CD4-positive, alpha-beta T cell treated with Interleukin-15 for 4 hours (primary cell): ENCODE measurements around the gene PXMP2.
A peak's percentile ranks its signal among the peaks of the same experiment; 100 is the strongest.
"Not testable (repeated sequence)": the region's sequence is repeated elsewhere in the genome, so short reads cannot be mapped to it uniquely, and the experiment has no call there.

ENCODE experiments used
- DNase-seq: peaks from one replicate; pipeline ENCODE4 v3.0.0-alpha.2; 2020; ENCODE audit warnings: low spot score

The PXMP2 gene

DNA sequence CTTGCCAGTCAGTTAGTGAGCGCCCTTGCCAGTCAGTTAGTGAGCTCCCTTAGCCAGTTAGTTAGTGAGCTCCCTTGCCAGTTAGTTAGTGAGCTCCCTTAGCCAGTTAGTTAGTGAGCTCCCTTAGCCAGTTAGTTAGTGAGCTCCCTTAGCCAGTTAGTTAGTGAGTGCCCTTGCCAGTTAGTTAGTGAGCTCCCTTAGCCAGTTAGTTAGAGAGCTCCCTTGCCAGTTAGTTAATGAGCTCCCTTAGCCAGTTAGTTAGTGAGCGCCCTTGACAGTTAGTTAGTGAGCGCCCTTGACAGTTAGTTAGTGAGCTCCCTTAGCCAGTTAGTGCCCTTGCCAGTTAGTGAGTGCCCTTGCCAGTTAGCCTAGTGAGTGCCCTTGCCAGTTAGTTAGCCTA is 7.5 kb downstream of the PXMP2 start:
- not testable (repeated sequence) for DNase-seq

DNA sequence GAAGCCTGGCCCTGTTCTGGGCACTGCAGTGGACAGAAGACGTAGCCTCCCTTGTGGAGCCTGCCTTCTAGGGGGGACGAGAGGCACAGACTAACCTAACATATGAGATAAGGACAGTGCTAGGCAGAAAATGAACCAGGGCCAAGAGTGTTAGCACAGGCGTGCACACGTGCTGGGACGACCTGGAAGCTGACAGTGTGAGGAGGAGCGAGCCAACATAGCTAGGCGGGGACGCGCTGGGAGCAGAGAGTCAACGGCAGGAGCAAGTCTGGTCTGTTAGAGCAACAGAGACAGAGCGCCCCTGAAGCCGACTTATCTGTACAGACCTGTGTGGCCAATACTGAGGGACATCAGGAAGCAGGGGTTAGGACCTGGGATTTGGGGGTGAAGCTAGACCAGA is 8.0 kb downstream of the PXMP2 start:
- DNase-seq, result no peak

DNA sequence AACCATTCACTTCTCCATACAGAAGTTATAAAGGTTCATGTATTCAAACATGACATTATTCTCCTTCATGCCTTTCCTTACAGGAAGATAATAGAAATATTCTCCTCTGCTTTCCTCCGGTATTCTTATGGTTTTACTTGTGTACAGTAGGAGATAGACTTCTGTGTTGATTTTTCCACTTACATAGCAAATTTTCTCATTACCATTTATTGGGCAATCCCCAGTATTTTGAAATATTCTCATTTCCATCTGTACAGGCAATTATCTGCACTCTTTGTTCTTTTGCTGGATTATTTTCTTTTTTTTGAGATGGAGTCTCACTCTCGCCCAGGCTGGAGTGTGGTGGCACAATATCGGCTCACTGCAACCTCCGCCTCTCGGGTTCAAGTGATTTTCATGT is 11.0 kb downstream of the PXMP2 start:
- no peak for DNase-seq

DNA sequence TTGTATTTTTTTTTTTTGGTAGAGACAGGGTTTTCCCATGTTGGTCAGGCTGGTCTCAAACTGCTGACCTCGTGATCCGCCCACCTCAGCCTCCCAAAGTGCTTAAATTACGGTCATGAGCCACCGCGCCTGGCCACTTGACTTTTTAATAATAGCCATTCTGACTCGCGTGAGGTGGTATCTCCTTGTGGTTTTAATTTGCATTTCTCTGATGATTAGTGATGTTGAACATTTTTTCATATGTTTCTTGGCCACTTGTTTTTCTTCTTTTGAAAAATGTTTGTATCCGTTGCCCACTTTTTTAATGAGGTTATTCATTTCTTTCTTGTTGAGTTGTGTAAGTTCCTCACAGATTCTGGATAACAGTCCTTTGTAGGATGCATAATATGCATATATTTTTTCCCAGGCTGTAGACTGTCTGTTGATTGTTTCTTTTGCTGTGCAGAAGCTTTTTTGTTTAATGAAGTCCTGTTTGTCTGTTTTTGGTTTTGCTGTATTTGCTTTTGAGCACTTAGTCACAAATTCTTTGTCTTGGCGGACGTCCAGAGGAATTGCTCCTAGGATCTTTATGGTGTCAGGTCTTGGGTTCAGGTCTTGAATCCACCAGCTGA is 12.9 kb downstream of the PXMP2 start:
- DNase-seq, result no peak

DNA sequence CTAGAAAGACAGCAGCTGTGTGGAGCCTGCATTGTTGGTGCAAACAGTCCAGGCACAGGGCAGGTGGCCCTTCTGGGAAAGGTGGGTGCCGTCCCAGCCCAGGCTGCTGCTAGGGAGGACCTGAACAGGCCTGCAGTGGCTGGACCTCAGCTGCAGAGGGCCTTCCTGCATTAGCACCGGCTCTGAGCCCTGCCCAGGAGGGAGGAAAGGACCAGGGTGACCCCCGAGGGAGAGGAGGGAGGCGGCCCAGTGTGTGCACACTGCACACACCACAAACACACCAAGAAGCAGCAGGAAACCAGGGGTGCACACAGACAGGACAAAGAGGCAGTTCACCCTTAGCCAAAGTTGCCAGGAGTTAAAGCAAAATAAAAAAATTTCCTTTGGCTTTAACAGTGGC is 15.3 kb downstream of the PXMP2 start:
- DNase-seq, result no peak

DNA sequence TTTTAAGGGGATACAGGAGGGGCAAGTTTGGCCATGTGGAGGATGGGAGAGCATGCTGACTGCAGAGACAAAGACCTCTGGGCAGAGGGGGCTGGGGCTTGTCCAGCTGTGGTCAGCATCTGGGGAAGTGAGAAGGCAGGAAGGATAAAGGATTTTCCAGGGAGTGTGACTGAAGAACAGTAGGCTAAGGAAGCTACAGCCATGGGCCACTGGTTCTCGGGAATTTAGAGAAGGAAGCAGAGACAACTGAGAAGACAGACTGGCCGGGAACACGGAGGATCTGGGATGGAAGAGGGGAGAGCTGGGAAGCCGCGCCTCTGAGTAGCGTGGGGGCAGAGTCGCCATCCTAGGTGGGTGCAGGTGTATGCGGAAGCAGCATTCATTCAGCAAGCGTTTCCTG is 16.3 kb downstream of the PXMP2 start:
- DNase-seq, result no peak

DNA sequence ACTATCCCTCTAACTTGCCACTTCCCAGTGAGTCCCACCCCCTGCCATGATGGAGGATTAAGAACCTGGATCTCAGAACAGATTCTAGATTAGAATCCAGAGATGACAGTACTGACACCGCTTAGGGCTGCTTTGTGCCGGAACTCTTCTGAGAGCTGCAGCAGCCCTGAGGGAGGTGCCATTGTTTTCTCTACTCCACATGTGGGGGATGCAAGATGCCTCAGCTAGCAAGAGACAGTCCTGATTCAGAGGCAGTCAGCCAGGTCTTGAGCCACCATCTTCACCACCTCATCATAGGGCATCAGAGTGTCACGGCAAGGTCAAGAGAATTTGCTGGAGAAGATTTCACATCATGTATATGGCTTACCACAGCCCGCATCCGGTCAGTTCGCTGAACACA is 19.9 kb downstream of the PXMP2 start:
- no peak for DNase-seq

DNA sequence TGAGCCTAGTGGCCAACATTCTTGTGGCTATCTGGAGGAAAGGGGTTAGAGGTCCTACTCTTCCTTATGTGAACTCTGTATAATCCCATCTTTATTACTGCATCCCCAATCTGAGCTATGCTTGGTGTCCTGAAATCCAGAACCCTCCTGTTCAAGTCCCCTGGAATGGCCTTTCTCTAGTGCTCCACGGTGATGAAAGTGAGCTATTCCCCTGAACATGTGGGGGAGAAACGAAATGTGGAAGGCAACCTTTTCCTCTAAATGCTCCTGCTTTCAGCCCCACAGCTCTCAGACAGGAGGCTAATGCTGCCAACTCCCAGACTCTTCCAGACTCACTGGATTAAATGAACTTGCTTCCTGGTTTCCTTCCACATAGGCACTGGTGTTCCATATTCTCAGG is 20.8 kb downstream of the PXMP2 start:
- DNase-seq, result no peak

DNA sequence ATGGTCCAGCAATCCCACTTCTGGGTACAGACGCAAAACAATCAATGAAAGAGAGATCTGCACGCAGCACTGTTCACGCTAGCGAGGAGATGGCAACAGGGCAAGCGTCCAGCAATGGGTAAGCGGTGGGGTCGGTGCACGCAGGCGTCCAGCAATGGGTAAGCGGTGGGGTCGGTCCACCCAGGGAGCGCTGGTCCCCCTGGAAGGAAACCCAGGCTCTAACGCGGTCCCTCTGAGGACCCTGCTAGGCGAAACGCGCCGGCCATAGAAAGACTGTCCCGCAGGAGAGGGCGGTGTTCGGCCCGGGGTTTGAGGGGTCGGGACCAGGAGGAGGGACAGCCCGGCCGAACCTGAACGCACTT is 22.6 kb downstream of the PXMP2 start:
- DNase-seq, result no peak

DNA sequence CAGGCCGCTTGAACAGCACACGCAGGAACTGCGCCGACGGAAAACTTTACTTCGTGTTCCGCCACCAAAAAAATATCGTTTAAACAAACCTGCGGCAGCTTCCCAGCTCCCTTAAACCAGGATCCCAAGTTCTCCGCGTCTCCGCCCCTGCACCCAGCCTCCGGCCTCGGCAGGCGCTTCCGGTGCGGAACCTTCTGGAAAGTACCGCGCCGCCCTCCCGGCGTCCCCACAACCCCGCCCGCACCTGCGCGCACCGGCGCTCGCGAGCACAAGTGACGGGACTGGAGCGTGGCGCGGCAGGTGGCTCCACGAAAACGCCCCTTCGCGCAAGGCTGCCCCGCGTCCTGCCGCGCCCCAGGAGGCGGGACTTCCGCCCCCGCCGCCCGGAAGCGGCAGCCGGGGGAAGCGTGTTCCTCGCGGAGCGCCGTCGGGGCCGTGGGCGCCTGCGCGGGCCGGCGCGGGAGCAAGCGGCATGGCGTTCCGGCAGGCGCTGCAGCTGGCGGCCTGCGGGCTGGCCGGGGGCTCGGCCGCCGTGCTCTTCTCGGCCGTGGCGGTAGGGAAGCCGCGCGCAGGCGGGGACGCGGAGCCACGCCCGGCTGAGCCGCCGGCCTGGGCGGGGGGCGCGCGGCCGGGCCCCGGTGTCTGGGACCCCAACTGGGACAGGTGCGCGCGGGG is 23.2 kb downstream of the PXMP2 start, which contains the start of gene PGAM5:
Gene PGAM5, plus strand, starts transcription at position 438 of the 675 bp plus-strand sequence. Its CDS starts 35 bp downstream, at position 473.
- DNase-seq, result peak; percentile 92

DNA sequence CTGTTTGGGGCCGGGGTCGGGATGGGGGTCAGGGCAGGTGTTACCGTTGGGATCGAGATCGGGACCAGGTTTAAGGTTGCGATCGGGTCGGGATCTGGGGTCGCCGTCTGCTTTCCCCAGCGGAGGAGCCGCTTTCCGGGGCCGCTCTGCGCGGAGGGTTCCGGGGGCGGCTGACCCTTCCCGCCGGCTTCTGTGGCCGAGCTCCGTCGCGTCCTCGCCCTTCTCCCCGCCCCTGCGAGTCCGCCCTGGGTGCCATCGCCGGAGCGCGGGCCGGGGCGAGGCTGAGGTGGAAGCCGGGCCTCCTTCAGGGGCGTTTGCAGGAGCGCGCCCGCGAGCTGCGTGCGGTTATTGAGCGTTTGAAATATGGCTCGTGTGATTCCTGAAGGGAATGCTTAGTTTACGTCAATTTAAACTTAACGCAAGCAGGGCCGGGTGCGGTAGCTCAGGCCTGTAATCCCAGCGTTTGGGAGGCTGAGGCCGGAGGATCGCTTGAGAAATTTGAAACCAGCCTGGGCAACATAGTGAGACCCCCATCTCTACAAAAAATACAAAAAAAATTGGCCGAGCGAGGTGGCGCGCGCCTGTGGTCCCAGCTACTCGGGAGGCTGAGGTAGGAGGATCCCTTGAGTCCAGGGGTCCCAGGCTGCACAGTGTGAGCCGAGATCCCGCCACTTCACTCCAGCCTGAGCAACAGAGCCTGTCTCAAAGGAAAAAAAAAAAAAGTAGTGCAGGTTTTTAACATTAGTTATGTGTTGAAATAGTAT is 23.9 kb downstream of the PXMP2 start:
- DNase-seq, result no peak

DNA sequence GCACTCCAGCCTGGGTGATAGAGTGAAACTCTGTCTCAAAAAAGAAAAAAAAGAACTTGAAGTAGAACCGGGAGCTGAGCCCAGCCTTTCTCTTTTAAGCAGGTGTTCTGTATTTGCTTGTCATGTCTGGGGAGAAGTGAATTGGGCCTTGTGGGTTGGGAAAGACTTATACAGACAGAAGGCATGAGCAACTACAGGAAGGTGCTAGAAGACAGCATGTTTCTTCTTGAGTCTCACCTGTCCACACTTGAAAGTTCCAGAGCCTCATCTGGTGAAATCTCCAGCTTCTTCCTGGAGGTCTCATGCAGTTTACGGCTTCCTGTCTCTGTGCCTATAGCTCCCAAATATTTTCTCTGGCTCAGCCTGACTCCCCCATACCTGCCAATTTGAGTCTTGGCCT is 25.7 kb downstream of the PXMP2 start:
- no peak for DNase-seq

DNA sequence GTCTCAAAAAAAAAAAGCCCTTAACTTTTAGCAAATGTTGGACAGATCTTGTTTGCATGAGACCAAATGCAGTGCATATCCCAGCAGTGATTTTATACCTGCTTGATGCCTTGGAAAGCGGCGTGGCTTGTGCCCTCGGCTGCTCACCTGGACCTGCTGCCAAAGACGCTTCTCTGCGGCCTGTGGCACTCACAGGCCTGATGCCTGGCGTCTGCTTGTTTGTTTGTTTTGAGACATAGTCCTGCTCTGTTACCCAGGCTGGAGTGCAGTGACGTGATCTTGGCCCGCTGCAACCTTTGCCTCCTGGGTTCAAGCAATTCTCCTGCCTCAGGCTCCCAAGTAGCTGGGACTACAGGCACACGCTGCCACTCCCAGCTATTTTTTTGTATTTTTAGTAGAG is 28.5 kb downstream of the PXMP2 start:
- DNase-seq, result no peak

DNA sequence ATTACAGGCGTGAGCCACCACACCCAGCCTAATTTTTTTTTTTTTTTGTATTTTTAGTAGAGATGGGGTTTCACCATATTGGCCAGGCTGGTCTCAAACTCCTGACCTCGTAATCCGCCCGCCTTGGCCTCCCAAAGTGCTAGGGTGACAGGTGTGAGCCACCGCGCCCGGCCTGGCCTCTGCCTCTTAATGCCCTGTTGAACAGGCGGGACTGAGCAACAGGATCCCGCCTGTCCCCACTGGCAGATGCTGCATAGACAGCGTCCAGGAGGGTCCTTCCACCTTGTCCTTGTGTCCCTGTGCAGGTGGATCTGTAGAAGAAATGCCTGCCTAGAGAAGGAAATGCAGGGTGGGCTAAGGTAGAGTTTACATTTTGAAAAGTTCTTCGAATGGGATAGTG is 29.0 kb downstream of the PXMP2 start:
- no peak for DNase-seq

DNA sequence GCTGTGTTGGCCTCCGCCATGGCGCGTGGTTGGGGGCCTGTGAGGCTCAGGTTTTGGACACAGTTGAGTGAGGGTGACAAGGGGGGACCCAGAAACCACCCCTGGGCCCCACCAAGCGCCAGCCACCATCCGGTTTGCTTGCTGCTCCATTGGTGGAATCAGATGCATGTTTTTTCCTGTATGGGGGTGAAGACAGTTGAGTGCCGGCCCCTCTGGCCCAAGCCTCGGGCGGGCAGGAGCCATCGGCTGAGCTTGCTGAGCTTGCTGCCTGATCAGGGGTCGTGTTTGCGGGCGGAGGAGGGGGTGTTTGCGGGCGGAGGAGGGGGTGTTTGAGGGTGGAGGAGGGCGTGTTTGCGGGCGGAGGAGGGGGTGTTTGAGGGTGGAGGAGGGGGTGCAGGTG is 29.6 kb downstream of the PXMP2 start:
- no peak for DNase-seq

DNA sequence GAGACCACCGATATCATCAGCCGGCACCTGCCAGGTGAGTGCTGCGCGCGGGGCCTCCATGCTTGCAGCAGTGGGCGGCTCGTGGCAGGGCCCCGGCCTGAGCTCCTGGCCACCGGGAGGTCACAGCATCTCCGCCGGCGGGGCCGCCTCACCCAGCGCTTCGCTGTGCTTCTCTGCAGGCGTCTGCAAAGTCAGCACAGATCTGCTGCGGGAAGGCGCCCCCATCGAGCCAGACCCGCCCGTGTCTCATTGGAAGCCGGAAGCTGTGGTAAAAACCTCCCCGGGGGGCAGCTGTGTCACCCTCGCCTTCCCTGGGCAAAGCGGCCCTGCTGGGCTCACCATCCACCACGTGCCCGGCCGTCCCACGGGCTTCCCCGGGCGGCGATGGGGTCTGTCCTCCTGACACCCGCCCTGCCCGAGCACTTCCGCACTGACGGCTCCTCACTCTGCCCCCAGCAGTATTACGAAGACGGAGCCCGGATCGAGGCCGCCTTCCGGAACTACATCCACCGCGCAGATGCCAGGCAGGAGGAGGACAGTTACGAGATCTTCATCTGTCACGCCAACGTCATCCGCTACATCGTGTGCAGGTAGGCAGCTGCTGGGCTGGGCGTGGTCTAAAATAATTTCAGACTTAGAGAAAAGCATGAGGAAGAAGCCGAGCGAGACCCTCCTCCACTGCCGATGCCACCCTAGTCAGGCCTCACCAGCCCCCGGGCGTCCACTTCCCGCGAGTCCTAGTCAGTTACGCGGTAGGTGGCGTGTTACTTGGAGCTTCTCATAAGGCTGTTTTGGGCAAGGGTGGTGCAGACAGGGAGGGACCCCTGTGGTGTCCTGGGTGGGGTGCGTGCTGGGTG is 30.4 kb downstream of the PXMP2 start:
- no peak for DNase-seq

DNA sequence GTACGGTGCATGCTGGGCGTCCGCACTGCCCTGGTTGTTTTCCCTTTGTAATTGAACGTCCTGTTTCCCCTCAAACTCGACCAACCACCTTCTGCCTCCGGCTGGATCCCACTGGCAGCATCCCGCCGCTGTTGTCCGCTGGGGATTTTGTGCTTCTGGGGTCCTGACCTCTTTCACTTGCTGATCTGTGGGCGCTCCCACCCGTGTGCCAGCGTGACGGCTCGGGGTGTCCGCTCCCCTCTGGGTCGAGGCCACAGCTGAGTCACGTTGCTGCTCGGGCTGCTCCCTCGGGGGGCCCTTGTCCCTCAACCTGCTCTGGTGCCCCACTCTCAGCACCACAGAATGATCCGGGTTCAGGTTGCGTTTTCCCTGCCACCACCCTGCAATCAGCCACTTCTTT is 31.3 kb downstream of the PXMP2 start:
- DNase-seq, result no peak

DNA sequence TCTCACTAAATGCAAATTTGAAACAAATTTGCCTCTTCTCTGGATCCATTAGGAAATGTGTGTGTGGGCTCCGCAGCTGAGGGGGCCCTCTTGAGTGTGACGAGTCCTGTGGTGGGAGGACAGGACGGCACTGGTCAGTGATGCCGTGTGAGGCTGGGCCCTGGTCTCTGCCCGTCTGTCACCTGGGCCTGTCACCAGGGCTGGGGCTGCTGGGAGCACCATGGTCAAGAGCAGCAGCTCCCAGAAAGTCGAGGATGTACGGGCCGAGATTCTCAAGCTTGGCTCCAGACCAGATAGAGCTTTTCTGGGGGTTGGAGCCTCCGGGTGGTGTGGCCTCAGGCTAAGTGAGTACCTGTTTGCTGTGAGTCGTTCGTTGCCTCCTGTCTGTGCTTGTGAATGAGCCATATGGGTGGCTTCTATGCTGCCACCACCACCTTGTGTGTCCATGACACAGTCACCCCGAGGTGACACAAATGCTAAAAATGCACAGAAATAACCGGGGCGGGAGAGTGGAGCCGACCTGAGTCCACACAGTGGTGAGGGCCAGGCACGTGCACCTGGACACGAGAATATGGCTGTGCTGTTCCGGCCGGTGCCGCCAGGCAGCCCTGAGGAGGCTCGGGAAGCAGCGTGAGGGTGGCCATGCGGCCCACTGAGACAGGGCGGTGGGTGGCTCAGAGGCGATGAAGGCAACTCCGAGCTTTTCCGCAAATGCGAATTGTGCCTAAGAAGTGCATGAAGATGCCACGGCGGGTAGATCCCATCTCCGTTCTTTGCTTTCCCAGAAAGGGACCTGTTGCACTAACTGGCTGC is 32.0 kb downstream of the PXMP2 start:
- DNase-seq, result no peak

DNA sequence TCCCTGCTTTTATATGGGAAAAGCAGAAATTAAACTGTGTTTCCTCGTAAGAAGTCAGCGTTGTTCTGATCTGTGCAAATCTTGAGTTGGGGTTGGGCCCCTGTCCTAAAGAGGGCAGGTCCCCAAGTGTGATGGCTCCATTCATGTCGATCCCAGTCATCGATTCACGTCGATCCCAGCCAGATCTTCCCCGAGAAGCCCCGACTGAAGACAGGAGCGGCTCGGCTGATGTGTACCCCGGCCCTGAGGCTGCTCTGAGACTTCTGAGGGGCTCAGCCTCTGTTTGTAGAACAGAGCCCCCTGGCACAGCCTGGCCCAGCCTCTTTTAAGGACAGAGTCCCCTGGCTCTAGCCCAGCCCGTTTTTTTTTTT is 32.6 kb downstream of the PXMP2 start:
- no peak for DNase-seq

DNA sequence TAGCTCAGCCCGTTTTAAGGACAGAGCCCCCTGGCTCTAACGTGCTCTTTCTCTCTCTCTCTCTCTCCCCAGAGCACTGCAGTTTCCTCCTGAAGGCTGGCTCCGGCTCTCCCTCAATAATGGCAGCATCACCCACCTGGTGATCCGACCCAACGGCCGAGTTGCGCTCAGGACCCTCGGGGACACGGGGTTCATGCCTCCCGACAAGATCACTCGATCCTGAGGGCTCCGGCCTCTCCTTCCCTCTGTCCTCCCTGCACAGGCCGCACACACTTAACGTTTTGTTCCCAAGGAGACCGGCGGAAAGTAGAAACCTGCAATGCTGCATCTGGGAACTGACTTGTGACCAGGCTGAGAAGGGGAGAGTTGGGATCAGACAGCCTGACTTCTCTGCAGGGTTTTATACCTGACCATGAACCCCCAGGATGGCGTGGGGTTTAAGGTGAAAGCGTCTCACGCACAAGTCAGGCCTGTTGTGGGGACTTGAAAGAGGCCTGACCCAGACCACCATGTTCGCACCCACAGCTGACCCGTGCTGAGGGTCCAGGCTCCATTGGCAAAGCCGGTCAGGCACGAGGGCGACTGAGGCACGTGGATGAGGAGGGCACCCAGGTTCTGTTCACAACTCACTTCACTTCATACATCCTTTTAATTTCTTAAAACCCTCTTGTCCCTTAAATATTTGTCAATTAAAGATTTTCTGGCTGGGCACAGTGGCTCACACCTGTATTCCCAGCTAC is 33.4 kb downstream of the PXMP2 start:
- DNase-seq, result no peak
